Measurements from ENCODE around the gene HDDC3.
"Not testable (repeated sequence)": the region's sequence is repeated elsewhere in the genome, so short reads cannot be mapped to it uniquely, and the experiment has no call there.

The HDDC3 gene

GRCh38 chr15:90924375-90924774 is 8.0 kb downstream of the HDDC3 start:
- no peaks in the 10 kb centered on the region for H3K27me3 ChIP-seq (replicated peaks)
- DNase-seq = no peak
- no peak for TF ChIP-seq CTCF (IDR thresholded peaks at IDR 0.05; ENCODE audit: low read depth, low read length, missing control alignments)
- H3K4me3 ChIP-seq (ENCODE audit: low read depth, low read length) = no peak overlapping the region
- in situ Hi-C loops (cut with HindIII; ENCODE audit: low pct_ligation_motif_present, low sequenced_read_pairs) = no loop called here
- peaks cover 7% of the 10 kb centered on the region for H3K36me3 ChIP-seq (replicated peaks)
- H3K27ac ChIP-seq = no peak overlapping the region

- H3K4me3 ChIP-seq (ENCODE audit: low read depth, low read length); H3K27me3 ChIP-seq (replicated peaks); DNase-seq; H3K27ac ChIP-seq; in situ Hi-C loops (cut with HindIII; ENCODE audit: low pct_ligation_motif_present, low sequenced_read_pairs): not testable (repeated sequence)
- peaks cover 21% of the 10 kb centered on the region for H3K36me3 ChIP-seq (replicated peaks)
Measured at GRCh38 chr15:90922712-90923322, 9.5 kb downstream of the HDDC3 start.

- TF ChIP-seq CTCF (IDR thresholded peaks at IDR 0.05; ENCODE audit: low read depth, low read length, missing control alignments) = no peak
- Histone ChIP-seq H3K27me3 (replicated peaks) (no peaks in the 10 kb centered on the region), H3K27ac (no peak overlapping the region), H3K36me3 (replicated peaks) (peaks cover 23% of the 10 kb centered on the region), H3K4me3 (ENCODE audit: low read depth, low read length) (no peak overlapping the region)
- in situ Hi-C loops (cut with HindIII; ENCODE audit: low pct_ligation_motif_present, low sequenced_read_pairs) = no loop called here
- no peak for DNase-seq
Measured at GRCh38 chr15:90921887-90922286, 10.5 kb downstream of the HDDC3 start.

GRCh38 chr15:90918835-90919234 is 13.5 kb downstream of the HDDC3 start:
- DNase-seq = no peak
- no peak overlapping the region for H3K4me3 ChIP-seq (ENCODE audit: low read depth, low read length)
- H3K27me3 ChIP-seq (replicated peaks) = no peaks in the 10 kb centered on the region
- in situ Hi-C loops (cut with HindIII; ENCODE audit: low pct_ligation_motif_present, low sequenced_read_pairs) = no loop called here
- H3K27ac ChIP-seq = no peak overlapping the region
- peaks cover 32% of the 10 kb centered on the region for H3K36me3 ChIP-seq (replicated peaks)
- TF ChIP-seq CTCF (IDR thresholded peaks at IDR 0.05; ENCODE audit: low read depth, low read length, missing control alignments) = no peak

- TF ChIP-seq CTCF (IDR thresholded peaks at IDR 0.05; ENCODE audit: low read depth, low read length, missing control alignments) = no peak
- H3K36me3 ChIP-seq (replicated peaks) = peaks cover 36% of the 10 kb centered on the region
- no peak overlapping the region for H3K4me3 ChIP-seq (ENCODE audit: low read depth, low read length)
- DNase-seq = no peak
- in situ Hi-C loops (cut with HindIII; ENCODE audit: low pct_ligation_motif_present, low sequenced_read_pairs) = no loop called here
- H3K27ac ChIP-seq = no peak overlapping the region
- H3K27me3 ChIP-seq (replicated peaks) = no peaks in the 10 kb centered on the region
Measured at GRCh38 chr15:90918034-90918788, 14.1 kb downstream of the HDDC3 start.

GRCh38 chr15:90917569-90917968 is 14.8 kb downstream of the HDDC3 start:
- no peak overlapping the region for H3K27ac ChIP-seq
- no peak overlapping the region for H3K4me3 ChIP-seq (ENCODE audit: low read depth, low read length)
- H3K36me3 ChIP-seq (replicated peaks) = peaks cover 37% of the 10 kb centered on the region
- no peak for TF ChIP-seq CTCF (IDR thresholded peaks at IDR 0.05; ENCODE audit: low read depth, low read length, missing control alignments)
- no peak for DNase-seq
- in situ Hi-C loops (cut with HindIII; ENCODE audit: low pct_ligation_motif_present, low sequenced_read_pairs) = no loop called here
- no peaks in the 10 kb centered on the region for H3K27me3 ChIP-seq (replicated peaks)
